Mucosa of stomach (tissue), 1 donor: ENCODE measurements around the gene PIAS3.

Source experiments
- H3K27me3 ChIP-seq: one replicate; pipeline ENCODE4 v1.7.0; 2013; ENCODE audit warnings: mild to moderate bottlenecking, low read length; ENCODE audit not compliant: control insufficient read depth, insufficient read depth
- H3K36me3 ChIP-seq: one replicate; pipeline ENCODE4 v1.7.0; 2013; ENCODE audit warnings: low read length; ENCODE audit not compliant: control insufficient read depth, insufficient read depth
- H3K4me1 ChIP-seq: one replicate; pipeline ENCODE4 v1.7.0; 2013; ENCODE audit warnings: mild to moderate bottlenecking, low read length; ENCODE audit not compliant: control insufficient read depth, insufficient read depth
- H3K4me3 ChIP-seq: one replicate; pipeline ENCODE4 v1.7.0; 2013; ENCODE audit warnings: low read length
- H3K9ac ChIP-seq: one replicate; pipeline ENCODE4 v1.7.0; 2013; ENCODE audit warnings: mild to moderate bottlenecking, low read length, moderate library complexity
- H3K9me3 ChIP-seq: one replicate; pipeline ENCODE4 v1.7.0; 2013; ENCODE audit warnings: mild to moderate bottlenecking, low read length, moderate library complexity; ENCODE audit not compliant: control insufficient read depth
- donor health status: Pancreatic carcinoma.

PIAS3 gene

DNA sequence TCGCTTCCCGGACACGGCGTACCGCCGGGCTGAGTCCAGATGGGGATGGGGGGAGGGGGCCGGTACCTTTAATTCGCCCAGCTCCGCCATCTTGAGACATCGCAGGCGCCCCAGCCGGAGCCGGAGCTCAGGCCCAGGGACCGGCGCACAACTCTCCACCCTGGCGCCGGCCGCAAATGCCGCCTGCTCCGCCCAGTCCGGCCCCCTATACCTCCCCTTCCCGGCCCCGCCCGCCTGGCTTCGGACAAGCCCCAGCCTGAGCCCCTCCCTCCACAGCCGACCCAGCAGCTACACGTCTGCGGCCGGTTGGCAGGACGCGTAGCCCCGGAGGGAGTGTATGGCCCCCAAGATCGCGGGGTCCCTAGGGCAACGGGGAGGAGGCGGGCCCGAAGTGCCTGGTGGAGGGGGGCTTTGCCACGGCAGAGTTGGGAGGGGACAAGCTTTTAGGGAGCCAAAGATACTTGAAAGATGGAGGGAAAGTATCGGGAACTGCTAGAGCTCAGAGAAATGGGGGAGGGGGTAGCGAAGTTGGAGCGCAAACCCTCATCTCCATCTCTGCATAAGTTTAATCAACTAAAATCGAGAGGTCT, at the start of gene PIAS3:
PIAS3 (minus strand) TSS at position 181 of the 590 bp plus-strand sequence; CDS start at position 90, 91 bp downstream.
- Histone ChIP-seq H3K4me1 (peaks cover 27% of the 10 kb centered on the region), H3K27me3 (no peaks in the 10 kb centered on the region), H3K9ac (peak within 1 kb of the TSS; percentile 80), H3K36me3 (peaks cover 15% of the 10 kb centered on the region), H3K9me3 (no peaks in the 10 kb centered on the region), H3K4me3 (peak within 1 kb of the TSS; percentile 93)

DNA sequence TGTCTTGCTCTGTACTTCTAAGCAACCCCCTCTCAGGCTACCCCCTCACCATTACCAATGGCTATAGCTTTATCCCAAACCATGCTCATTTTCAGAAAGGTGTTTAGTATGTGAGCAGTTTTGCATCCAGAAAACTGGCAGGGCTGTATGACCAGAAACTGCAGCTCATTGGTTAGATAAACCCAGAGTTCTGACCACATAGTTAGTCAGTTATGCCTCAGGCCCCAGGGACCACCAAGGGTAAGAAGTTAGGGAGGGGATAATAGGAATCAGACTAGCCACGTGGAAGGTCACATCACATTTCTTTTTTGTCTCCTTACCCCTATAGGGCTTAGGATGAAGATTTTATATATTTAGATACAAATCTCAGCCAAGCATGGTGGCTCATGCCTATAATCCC, 49.8 kb upstream of the PIAS3 start:
- Histone ChIP-seq H3K4me3 (no peak overlapping the region), H3K9ac (no peak overlapping the region), H3K27me3 (no peaks in the 10 kb centered on the region), H3K36me3 (no peaks in the 10 kb centered on the region), H3K9me3 (no peaks in the 10 kb centered on the region), H3K4me1 (no peaks in the 10 kb centered on the region)

DNA sequence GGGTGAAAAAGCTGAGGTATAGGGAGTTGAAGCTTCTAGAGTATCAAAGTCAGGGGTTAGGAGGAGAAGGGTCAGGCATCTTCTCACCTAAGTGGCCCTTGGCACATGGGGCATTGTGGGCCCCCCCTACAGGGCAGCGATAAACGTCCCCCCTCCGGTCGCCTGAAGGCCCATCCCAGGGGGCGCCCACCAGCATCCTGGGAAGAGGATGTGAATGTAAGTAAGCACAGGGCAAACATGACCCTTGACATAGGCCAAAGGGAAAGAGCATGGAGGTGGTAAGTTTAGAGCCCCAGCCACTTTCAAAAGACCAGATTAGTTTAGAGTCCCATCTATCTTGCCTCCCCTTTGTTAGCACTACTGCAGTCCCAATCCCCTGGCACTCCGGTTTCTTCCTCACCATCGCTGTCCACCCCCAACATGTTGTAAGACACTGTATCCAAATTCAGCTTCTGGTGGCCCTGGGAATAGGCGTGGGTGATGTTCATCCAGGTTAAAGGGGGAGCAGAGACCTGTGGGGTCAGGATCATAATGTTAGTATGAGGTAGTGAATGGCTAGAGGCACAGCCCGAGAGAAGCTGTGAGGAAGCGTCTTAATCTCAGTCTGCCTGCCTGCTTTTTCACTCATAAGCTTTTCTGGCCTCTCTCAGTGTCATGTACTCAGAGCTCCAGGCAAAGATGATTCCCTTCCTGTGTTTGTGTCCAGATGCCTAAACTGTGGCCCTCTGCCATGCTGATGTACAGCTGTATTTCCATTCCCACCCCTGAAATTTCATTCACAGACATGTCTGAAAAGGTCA, 48.3 kb upstream of the PIAS3 start:
- H3K27me3 ChIP-seq, result no peaks in the 10 kb centered on the region
- H3K36me3 ChIP-seq, result no peaks in the 10 kb centered on the region
- peaks cover 12% of the 10 kb centered on the region for H3K4me1 ChIP-seq
- H3K9me3 ChIP-seq, result no peaks in the 10 kb centered on the region
- H3K9ac ChIP-seq, result no peak overlapping the region
- H3K4me3 ChIP-seq, result no peak overlapping the region

DNA sequence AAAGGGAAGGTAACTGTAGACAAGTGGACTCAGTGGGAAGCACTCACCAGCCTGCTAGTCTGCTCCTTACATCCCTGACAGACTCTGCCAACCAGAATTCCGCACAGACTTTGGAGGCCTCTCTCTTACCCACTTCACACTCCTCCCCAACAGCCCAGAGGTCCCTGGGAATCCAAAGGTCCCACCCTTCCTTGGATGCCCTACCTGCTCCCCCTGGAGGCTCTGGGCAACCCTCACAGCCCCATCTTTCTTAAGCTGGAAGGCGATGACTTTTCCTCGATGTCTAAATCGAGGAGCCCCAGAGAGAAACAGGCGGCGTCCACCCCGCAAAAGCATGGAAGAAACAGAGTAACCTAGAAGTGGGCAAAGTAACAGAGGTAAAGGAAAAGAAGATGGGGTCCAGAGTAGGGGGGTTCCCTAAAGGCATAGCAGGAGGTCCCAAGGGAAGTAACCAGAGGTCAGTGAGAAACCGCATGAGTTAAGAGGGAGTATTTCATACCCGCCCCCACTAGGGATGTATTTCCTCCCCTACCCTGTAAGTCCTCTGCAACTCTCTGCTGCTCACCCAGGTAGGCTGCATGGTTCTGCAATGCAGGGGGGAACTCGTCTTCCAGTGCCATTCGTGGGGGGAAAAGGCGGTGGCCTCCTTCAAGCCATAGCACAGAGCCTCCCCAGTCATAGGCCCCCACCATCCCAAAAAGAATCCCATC, 42.6 kb upstream of the PIAS3 start:
- H3K36me3 ChIP-seq, result no peaks in the 10 kb centered on the region
- no peak overlapping the region for H3K4me3 ChIP-seq
- H3K4me1 ChIP-seq, result peaks cover 12% of the 10 kb centered on the region
- H3K9me3 ChIP-seq, result no peaks in the 10 kb centered on the region
- no peak overlapping the region for H3K9ac ChIP-seq
- H3K27me3 ChIP-seq, result no peaks in the 10 kb centered on the region

DNA sequence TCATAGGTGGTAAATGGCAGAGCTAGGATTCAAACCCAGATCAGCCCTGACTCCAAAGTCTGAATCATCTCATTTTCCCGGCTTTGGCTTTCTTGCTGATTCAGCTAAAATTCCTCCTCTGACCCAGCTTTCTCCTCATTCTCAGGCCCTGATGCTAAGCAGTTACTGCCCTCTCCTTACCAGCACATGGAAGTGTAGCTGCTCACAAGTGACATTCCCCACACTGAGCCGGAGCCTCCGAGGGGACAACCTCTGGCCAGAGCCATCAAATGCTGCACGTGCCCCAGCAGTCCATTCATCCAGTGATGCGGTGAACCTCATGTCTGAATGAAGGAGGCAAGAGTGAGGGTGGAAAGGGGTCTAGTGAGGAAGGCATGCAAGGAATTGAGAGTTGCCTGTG, 39.9 kb upstream of the PIAS3 start:
- H3K27me3 ChIP-seq, result no peaks in the 10 kb centered on the region
- H3K9ac ChIP-seq, result no peak overlapping the region
- H3K4me3 ChIP-seq, result no peak overlapping the region
- H3K9me3 ChIP-seq, result no peaks in the 10 kb centered on the region
- no peaks in the 10 kb centered on the region for H3K36me3 ChIP-seq
- H3K4me1 ChIP-seq, result peaks cover 12% of the 10 kb centered on the region

DNA sequence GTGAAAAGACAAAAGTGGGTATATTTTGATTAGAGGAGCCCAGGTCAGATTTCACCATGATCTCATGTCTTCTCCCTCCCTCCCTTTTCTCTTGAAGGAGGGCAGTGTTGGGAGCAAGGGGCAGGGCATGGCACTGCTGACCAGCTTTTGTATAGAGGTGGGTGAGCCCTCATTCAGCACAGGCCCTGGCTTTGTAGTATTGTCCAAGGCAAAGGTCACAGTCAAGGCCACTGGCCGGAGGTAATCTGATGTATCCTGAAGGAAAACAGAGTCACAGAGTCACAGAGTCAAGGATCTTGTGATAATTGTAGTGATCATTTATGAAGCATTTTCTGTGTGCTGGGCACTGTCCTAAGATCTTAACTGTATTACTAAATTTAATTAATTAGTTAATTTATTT, 39.1 kb upstream of the PIAS3 start:
- no peaks in the 10 kb centered on the region for H3K27me3 ChIP-seq
- H3K36me3 ChIP-seq, result no peaks in the 10 kb centered on the region
- H3K9ac ChIP-seq, result no peak overlapping the region
- no peaks in the 10 kb centered on the region for H3K9me3 ChIP-seq
- no peak overlapping the region for H3K4me3 ChIP-seq
- H3K4me1 ChIP-seq, result peaks cover 13% of the 10 kb centered on the region

DNA sequence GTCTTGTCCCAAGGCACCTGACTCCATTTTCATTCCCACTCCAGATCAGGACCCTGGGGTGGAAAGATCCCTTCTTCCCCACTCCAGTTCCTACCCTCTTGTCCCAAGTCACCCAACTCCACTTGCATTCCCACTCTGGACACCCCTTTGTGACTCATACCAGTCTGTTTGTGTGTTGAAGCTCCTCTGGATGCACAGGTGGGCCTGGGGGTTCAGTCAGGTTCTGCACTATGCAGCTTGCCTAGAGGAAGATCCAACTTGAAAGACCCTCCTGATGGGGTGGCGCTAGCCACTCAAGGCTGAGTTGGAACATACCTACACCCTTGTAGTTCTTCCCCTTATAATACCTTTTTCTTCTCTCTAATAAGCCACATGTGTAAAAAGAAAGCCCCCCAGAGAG, 36.6 kb upstream of the PIAS3 start:
- Histone ChIP-seq H3K36me3 (no peaks in the 10 kb centered on the region), H3K9ac (no peak overlapping the region), H3K4me1 (peaks cover 29% of the 10 kb centered on the region), H3K4me3 (no peak overlapping the region), H3K9me3 (no peaks in the 10 kb centered on the region), H3K27me3 (no peaks in the 10 kb centered on the region)

DNA sequence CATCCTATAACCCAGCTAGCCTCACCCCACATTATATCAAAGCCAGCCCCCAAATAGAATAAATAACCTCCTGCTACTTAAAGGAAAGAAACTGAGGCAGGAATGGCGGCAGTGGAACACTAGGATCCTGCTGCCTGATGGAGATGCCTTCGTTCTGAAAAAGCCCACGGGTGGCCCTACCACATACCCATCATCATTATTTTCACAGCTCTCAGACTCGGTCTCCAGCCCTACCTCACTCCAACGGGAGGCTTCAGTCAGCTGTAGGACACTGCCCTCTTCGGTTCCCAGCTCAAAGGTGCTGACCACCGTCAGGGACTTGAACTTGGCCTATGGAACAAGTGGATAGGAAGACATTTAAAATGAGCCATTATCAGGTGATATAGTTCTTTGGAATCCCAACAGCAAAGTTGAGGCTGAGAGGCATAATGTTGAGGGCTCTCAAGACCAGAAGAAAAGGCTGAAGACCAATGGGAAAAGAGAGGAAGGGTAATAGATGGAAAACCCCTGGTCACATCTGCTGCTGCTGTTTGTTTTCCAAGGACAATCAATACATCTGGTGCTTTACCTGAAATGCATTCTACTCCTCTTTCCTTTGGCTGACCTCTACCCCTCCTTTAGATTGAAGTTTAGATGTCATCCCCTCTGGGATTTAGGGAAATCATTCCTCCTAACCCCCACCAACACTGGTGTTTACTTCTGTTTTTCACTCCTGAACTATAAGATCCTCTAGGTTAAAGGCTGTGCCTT, 34.6 kb upstream of the PIAS3 start:
- no peaks in the 10 kb centered on the region for H3K9me3 ChIP-seq
- peaks cover 33% of the 10 kb centered on the region for H3K4me1 ChIP-seq
- H3K9ac ChIP-seq, result no peak overlapping the region
- H3K27me3 ChIP-seq, result no peaks in the 10 kb centered on the region
- H3K4me3 ChIP-seq, result no peak overlapping the region
- H3K36me3 ChIP-seq, result no peaks in the 10 kb centered on the region

DNA sequence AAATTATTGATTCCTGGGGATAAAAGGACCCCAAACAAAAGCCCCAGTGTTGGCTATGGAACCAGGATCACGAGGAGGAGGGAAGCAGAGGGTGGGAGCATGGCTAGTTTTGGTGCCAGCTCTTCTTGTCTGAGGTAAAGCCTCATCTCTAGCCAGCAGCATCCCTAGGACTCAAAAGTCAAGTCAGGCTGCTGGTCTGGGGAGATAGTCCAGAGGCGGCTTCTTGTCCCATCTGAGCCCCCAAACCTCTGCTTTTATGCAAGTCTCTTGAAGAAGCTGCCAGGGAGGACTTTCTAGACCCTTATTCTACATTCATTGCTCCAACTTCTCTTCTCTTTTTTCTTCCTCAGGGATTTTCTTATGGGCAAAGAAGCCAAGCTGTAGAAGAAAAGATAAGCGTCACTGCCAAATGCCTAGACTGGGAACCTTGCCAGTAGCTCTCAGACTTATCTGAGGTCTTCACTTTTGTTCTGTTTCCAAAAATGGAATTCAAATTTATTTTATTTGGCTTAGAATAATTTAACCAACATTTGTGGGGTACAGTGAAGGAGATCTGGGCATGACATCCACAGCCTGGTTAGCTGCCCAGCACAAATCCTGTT, 33.7 kb upstream of the PIAS3 start:
- H3K36me3 ChIP-seq, result no peaks in the 10 kb centered on the region
- no peaks in the 10 kb centered on the region for H3K27me3 ChIP-seq
- H3K4me1 ChIP-seq, result peaks cover 37% of the 10 kb centered on the region
- no peaks in the 10 kb centered on the region for H3K9me3 ChIP-seq
- peak overlapping the region; percentile 66 for H3K9ac ChIP-seq
- H3K4me3 ChIP-seq, result no peak overlapping the region

DNA sequence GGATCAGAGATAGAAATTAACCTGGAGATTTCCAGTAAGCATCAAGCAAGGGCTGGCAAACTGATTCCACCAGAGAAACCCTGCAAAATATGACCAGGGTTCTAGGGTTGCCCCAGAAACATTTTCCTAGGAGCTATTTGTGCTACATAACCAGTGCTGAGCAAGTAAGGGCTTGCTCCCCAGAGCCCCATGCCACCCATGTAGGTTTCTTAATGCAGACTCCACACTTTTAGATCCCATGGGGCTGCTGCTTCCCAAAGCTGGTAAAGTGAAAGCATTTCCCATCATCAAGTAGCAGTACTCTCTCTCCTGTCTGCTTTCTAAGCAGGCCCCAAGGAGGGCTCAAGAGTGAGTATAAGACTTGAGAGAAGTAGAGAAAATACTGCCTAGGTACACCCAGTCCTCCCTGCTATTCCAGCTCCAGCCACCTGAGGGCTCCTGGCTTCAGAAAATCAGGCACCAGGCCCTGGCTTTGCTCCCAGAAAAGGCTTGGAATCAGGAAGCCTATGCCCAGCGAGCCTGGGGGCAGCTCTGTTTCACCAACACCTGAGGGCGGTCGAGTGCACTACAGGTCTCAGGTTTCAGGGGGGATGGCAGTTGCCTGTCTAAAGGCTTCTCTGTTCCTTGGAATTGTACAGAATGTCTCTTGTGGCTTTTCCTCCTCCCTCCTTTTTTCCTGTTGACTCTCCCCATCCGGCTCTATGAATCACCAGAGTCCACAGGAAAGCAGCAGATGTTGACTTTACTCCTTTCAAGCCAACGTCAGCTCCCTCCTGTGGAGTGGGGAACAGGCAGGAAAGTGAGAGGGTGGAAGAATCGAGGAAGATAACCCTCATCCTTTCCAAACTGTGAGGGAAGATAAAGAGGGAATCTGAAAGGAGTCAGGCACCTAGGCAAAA, 33.0 kb upstream of the PIAS3 start:
- peak overlapping the region; percentile 66 for H3K9ac ChIP-seq
- H3K4me1 ChIP-seq, result peaks cover 43% of the 10 kb centered on the region
- H3K36me3 ChIP-seq, result no peaks in the 10 kb centered on the region
- no peaks in the 10 kb centered on the region for H3K9me3 ChIP-seq
- H3K27me3 ChIP-seq, result no peaks in the 10 kb centered on the region
- H3K4me3 ChIP-seq, result no peak overlapping the region

DNA sequence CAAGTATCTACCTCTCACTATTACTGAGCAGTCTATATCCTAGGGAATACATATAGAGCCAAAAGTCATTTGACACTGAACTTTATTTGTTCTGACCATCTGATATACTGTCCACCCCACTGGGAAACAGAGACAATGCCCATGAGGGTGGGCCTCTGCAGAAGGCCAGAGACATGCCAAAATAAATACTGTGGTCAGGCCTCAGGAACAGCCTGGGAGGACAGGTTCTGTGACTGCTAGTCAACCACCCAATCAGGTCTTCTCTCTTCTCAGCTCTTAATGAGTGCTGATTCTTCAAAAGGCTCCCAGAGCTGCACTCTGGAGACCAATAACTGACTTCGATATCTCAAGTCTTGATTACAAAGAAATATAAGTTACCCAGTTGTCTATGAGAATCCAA, 32.3 kb upstream of the PIAS3 start:
- H3K4me1 ChIP-seq, result peaks cover 43% of the 10 kb centered on the region
- peak overlapping the region; percentile 66 for H3K9ac ChIP-seq
- no peak overlapping the region for H3K4me3 ChIP-seq

More for the DNA sequence above, 32.3 kb upstream of the PIAS3 start:
- H3K9me3 ChIP-seq, result no peaks in the 10 kb centered on the region
- H3K36me3 ChIP-seq, result no peaks in the 10 kb centered on the region
- no peaks in the 10 kb centered on the region for H3K27me3 ChIP-seq
